HL-60 (cell line): Measurements from ENCODE around the gene GATA6.

Experiments
- GABPA ChIP-seq: IDR thresholded peaks from 2 replicates; pipeline ENCODE4 v1.6.1; 2012; ENCODE audit warnings: low read depth
- POLR2AphosphoS5 ChIP-seq: IDR thresholded peaks from 2 replicates; pipeline ENCODE4 v1.6.1; 2012; ENCODE audit warnings: low read depth
- TF ChIP-seq, protein P1 (sequence below): IDR thresholded peaks from one replicate; pipeline ENCODE4 v1.5.1; 2011; ENCODE audit warnings: low read length, control low read depth, inconsistent platforms; ENCODE audit not compliant: insufficient read depth
- TF ChIP-seq, protein P2 (sequence below): IDR thresholded peaks from 2 replicates; pipeline ENCODE4 v1.6.1; 2012; ENCODE audit warnings: low read depth; ENCODE audit not compliant: insufficient replicate concordance

DNA sequence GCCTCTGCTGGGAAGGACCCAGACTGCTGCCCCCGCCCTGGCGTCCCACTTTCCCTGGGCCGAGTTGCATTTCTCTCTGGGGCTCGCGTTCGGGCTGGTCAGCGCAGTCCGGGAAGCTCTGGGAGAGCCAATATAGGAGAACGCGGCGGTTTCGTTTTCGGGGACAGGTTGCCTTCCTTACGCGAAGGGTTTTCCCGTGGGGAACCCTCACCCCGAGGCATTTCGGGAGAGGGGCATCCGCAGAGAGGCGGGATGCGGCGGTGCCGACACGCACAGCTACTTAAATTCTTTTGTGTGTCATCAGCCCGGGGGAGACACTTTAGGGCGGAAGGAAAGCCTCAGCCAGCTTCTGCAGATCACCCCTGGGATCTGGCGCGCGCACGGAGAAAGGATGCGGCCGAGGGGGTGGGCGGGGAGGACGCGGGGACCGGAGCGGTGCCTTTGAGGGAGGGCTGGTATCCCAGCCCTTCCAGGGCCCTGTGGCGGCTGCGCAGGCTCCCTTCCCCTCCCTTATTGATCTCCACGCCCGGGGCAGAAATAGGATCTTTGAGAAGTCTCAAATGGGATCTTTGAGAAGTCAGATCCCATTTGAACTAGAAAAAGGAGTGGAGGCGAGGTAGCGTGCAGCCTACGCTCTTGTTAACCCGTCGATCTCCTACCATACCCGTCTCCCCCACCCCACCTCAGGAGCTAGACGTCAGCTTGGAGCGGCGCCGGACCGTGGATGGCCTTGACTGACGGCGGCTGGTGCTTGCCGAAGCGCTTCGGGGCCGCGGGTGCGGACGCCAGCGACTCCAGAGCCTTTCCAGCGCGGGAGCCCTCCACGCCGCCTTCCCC lies 1.2 kb downstream of the GATA6 start:
- TF ChIP-seq, protein P1, sequence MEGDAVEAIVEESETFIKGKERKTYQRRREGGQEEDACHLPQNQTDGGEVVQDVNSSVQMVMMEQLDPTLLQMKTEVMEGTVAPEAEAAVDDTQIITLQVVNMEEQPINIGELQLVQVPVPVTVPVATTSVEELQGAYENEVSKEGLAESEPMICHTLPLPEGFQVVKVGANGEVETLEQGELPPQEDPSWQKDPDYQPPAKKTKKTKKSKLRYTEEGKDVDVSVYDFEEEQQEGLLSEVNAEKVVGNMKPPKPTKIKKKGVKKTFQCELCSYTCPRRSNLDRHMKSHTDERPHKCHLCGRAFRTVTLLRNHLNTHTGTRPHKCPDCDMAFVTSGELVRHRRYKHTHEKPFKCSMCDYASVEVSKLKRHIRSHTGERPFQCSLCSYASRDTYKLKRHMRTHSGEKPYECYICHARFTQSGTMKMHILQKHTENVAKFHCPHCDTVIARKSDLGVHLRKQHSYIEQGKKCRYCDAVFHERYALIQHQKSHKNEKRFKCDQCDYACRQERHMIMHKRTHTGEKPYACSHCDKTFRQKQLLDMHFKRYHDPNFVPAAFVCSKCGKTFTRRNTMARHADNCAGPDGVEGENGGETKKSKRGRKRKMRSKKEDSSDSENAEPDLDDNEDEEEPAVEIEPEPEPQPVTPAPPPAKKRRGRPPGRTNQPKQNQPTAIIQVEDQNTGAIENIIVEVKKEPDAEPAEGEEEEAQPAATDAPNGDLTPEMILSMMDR = no peak
- TF ChIP-seq, protein P2, sequence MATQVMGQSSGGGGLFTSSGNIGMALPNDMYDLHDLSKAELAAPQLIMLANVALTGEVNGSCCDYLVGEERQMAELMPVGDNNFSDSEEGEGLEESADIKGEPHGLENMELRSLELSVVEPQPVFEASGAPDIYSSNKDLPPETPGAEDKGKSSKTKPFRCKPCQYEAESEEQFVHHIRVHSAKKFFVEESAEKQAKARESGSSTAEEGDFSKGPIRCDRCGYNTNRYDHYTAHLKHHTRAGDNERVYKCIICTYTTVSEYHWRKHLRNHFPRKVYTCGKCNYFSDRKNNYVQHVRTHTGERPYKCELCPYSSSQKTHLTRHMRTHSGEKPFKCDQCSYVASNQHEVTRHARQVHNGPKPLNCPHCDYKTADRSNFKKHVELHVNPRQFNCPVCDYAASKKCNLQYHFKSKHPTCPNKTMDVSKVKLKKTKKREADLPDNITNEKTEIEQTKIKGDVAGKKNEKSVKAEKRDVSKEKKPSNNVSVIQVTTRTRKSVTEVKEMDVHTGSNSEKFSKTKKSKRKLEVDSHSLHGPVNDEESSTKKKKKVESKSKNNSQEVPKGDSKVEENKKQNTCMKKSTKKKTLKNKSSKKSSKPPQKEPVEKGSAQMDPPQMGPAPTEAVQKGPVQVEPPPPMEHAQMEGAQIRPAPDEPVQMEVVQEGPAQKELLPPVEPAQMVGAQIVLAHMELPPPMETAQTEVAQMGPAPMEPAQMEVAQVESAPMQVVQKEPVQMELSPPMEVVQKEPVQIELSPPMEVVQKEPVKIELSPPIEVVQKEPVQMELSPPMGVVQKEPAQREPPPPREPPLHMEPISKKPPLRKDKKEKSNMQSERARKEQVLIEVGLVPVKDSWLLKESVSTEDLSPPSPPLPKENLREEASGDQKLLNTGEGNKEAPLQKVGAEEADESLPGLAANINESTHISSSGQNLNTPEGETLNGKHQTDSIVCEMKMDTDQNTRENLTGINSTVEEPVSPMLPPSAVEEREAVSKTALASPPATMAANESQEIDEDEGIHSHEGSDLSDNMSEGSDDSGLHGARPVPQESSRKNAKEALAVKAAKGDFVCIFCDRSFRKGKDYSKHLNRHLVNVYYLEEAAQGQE = no peak
- TF ChIP-seq POLR2AphosphoS5 = no peak
- no peak for TF ChIP-seq GABPA
